Measurements from ENCODE around the gene POGK.
A peak's percentile ranks its signal among the peaks of the same experiment; 100 is the strongest.
"Not testable (repeated sequence)": the region's sequence is repeated elsewhere in the genome, so short reads cannot be mapped to it uniquely, and the experiment has no call there.

POGK gene

DNA sequence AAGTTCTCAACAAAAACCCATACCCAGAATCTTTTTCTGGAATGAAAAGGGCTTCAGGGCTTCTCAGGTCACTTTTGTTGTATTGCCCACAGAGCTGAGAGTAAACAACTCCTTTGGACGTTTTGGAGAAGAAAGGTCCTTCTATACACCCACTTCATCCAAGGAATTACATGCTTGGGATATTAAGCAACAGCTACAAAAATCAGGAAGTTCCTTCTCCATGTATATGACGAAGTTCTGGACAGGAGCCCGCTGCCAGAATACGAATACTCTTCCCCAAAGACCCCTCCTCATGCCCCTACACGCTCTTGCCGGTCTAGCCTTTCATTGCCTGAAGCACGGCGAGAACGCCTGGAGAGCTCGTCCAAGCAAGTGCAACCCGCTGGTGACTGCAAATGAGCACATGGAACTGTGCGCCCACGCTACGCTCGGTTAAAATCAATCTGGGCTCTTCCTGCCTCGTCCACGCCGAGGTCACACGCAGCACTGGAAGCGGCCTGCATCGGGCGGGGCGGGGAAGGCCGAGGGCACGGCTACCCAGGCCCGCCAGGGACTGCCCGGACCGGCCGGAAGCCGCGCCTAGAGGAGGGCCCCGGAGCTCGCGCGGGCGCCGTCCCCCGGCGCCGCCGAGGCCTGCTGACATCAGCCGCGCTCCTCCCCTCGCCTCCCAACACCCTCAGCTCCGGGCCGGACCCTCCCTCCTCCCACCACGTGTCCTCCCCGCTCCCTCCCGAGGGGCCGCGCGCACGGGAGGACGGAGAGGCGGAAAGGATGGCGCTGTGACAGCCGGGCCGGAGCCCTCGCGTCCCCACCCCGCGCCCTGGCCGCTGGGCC lies at the start of gene POGK:
TSS of gene POGK (plus strand) at position 710 of the 834 bp plus-strand sequence. CDS start 1,482 bp downstream, outside the sequence.
- DNase-seq = peak; percentile 90

- no peak for DNase-seq
These were observed 42.5 kb upstream of the POGK start for GRCh38 chr1:166796620-166797236.

GRCh38 chr1:166808952-166809351 lies 30.3 kb upstream of the POGK start:
- DNase-seq = no peak

DNA sequence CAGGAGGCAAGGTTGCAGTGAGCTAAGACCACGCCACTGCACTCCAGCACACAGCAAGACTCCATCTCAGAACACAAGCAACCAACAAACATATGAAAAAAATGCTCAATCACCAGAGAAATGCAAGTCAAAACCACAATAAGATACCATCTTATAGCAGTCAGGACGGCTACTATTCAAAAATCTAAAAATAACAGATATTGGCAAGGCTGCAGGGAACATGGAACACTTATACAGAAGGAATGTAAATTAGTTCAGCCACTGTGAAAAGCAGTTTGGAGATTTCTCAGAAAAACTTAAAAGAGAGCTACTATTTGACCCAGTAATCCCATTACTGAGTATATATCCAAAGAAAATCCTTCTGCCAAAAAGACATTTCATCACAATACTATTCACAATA lies 27.6 kb upstream of the POGK start:
- DNase-seq = no peak

GRCh38 chr1:166813508-166814223 lies 25.6 kb upstream of the POGK start:
- DNase-seq = no peak

DNA sequence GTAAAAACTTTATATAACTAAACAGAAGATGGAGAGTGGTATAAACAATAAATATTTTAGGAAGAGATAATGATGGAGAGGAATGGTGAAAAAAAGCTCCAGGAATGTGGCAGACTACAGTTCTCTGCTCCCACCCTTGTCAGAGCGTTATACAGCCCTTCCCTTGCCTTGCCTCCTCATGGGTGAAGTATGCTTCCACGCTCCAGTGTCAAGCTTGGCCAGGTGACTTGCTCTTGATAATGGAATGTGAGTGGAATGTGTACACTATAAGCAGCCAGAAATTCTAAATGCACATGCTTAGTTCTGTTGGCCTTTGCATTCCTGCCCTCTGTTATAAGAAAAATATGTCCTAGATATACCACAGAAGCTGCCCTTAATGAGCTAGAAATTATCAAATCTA lies 24.7 kb upstream of the POGK start:
- DNase-seq = no peak

DNA sequence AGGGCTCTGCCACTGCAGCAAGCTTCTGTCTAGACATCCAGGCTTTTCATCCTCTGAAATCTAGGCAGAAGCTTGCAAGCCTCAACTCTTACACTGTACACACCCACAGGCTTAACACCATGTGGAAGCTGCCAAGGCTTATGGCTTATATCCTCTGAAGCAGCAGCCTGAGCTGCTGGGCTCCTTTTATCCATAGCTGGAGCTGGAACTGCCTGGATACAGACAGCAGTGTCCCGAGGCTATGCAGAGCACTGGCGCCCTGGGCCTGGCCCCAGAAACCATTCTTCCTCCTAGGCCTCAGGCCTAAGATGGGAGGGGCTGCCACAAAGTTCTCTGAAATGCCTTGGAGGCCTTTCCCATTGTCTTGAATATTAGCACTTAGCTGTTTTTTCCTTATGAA lies 19.3 kb upstream of the POGK start:
- DNase-seq = no peak

GRCh38 chr1:166822385-166822784 lies 16.9 kb upstream of the POGK start:
- peak; percentile 26 for DNase-seq

- DNase-seq = no peak
These were observed 11.8 kb upstream of the POGK start for GRCh38 chr1:166827426-166827825.

DNA sequence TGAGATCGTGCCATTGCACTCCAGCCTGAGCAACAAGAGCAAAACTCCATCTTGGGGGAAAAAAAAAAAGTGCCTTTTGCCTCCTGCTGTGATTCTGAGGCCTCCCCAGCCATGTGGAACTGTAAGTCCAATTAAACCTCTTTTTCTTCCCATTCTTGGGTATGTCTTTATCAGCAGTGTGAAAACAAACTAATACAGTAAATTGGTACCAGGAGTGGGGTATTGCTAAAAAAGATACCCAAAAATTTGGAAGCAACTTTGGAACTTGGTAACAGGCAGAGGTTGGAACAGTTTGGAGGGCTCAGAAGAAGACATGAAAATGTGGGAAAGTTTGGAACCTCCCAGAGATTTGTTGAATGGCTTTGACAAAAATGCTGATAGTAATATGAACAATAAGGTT lies 9.5 kb upstream of the POGK start:
- not testable (repeated sequence) for DNase-seq

- DNase-seq = no peak
These were observed 2.5 kb upstream of the POGK start for GRCh38 chr1:166836733-166837132.

DNA sequence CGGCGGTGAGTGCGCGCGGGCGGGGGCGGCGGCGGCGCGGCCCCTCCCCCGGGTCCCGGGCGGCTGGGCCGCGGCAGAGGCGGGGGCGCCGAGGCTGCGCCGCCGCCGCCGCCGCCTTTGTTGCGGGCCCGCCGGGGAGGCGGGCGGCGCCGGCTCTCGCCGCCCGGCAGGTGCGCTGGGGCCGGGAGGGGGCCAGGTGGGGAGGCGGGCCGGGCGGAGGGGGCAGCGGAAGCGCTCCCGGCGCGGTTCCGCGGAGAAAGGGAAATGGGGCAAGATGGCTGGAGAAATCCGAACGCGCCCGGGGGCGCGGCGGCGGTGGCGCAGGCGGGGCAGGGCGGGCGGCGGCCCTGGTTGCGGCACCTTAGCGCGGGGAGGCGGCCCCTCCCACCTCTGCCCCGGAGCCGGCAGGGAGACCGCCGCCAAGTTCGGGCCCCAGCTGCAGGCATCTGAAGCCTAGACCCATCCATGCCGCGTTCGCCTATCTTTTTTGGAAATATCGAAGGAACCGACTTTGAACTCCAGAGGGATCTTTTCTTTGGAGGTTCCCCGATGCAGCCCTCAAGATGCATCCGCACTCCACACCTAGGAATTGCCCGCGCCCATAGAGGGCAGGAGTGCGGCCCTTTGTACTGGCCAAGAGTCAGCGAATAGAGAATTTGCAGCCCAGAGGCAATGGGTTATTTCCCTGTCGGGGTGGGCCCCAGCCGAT lies 479 bp downstream of the POGK start:
- DNase-seq = peak; percentile 67

- no peak for DNase-seq
These were observed 1.3 kb downstream of the POGK start for GRCh38 chr1:166840309-166841274.

DNA sequence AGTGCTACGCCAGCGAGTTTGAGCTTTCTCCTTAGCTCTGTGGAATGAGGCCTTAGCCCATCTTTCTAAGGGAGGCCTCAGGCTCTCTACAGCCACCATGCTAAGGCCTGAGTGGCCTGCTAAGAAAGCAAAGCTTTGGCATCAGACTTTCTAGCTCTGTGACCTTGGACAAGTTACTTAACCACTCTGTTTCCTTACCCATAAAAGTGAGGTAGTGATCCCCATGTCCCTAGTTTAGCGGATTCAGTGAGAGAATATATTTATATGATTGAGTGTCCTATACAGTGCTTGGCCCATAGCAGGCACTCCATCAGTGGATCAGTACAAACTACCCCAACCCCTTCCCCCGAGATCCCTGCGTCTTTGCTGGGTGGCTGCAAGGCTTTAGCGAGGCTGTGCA lies 4.0 kb downstream of the POGK start:
- DNase-seq = no peak

DNA sequence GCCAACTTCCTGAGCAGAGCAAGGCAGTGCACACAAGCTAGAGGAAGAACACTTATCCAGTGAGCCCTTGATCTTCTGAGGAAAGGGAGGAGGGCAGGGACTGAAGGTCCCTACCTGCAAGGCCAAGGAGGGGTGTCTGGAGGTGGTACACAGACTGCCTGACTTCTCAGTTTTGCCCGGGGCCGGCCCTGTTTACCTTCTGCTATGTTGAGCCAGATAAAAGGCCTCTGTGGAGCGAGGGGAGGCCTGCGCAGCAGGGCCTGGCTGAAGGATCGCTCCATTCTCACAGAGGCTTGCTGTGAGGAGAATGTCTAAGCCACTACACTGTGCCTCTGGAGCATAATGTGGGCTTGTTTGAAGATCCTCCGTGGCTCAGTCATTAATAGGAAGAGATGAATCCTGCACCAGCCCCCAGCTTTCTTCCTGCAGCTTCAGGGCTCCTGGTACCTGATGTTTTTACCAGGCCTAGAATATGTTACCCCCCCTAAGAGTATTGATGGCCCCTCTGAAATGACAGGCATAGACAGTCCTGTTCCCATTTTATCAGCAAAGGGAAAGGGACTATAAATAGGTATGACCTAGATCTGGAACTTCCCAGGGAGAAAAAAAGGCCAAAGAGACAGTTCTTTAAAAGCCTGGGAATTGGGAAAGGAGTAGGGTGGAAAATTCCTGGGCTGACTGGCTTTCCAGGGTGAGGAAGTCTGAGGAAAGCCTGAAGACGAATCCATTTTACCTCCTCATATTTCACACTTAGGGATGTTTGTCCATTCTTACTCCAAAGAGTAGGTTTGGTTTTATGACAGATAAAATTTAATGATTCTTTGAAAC lies 4.7 kb downstream of the POGK start:
- no peak for DNase-seq

DNA sequence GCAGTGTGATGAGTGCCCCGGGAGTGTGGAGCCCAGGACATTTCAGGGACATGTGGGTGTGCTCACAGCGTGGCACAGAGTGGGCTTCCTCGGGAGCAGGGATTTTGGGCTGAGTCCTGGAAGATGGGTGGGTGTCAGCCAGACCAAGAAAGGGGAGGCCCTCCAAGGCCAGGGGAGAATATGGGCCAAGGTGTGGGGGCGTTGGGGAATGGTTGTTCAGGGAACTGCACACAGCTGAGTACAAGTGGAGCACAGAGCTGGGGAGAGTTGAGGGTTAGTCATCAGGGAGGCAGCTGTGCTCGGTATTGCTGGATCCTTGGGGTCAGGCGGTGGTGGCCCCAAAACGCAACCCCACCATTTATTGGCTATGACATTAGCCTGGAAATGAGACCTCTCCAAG lies 5.5 kb downstream of the POGK start:
- DNase-seq = no peak

DNA sequence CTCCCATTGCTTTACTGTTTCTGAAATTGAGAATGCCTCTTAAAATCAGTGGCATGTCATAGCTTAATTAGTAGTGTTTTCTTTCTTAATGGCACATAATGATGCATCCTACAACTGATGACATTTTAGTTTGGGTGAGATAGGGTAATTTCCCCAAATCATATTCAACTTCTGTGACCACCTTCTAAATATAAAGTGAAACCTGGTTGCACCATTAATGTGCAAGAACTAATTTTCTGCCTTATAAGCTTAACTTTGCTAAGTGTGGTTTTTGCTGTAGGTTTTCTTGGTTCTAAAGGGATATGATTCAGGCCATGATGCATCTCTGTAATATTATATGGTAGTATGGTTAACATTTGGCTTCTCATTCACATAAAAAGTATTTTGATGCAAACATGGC lies 8.9 kb downstream of the POGK start:
- no peak for DNase-seq

DNA sequence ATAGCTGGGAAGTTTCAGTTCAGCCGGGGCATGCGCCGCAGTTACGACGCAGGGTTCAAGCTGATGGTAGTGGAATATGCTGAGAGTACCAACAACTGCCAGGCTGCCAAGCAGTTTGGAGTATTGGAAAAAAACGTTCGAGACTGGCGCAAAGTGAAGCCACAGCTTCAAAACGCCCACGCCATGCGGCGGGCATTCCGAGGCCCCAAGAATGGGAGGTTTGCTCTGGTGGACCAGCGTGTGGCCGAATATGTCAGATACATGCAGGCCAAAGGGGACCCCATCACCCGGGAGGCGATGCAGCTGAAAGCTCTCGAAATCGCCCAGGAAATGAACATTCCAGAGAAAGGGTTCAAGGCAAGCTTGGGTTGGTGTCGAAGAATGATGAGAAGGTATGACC lies 9.9 kb downstream of the POGK start:
- DNase-seq = no peak

GRCh38 chr1:166852918-166853317 lies 13.6 kb downstream of the POGK start:
- DNase-seq = no peak

DNA sequence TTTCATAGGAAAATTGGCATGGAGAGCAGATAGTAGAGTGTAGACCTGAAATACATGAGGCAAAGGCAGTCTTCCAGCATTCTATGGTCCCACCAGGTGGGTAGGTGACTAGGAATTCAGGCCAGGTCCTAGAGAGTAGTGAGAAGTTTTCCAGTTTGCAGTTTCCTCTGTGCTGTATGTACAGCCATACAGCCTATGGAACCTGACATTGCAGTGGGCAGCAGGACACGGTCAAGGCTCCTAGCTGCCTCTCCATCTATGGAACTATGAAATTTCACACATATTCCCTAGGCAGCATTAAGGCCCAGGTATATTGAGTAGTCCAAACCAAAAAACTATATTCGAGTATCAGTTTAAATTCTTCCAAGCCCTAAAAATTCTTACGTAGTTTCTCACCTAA lies 16.3 kb downstream of the POGK start:
- DNase-seq = no peak

DNA sequence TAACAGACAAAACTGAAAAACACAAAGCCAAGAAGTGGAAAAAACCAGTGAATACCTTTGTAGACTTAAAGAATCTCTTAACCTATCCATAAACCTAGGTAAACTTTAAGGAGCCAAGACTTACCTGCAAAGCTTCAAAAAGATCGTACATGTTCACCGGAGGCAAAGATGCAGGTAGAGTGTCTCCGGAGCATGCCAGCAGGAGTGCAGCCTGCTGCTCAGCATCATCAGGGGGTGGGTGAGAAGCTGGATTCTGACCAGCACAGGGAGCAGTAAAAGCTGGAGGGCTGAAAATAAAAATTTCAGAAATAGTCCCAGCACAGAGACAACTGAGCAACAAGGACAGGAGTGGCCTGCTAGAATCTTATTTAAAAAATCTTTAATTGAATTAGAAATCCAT lies 18.7 kb downstream of the POGK start:
- DNase-seq = no peak

Measured in activated CD4-positive, alpha-beta T cell treated with anti-CD3 and anti-CD28 coated beads for 48 hours (primary cell).